Activated CD4-positive, CD25-positive, alpha-beta regulatory T cell (primary cell): ENCODE data around the gene GLDN.

ENCODE experiments used
- DNase-seq, 4 experiments: peaks; one replicate each; lab custom pipeline; 2025; lab: John Stamatoyannopoulos, UW

The GLDN gene

DNA sequence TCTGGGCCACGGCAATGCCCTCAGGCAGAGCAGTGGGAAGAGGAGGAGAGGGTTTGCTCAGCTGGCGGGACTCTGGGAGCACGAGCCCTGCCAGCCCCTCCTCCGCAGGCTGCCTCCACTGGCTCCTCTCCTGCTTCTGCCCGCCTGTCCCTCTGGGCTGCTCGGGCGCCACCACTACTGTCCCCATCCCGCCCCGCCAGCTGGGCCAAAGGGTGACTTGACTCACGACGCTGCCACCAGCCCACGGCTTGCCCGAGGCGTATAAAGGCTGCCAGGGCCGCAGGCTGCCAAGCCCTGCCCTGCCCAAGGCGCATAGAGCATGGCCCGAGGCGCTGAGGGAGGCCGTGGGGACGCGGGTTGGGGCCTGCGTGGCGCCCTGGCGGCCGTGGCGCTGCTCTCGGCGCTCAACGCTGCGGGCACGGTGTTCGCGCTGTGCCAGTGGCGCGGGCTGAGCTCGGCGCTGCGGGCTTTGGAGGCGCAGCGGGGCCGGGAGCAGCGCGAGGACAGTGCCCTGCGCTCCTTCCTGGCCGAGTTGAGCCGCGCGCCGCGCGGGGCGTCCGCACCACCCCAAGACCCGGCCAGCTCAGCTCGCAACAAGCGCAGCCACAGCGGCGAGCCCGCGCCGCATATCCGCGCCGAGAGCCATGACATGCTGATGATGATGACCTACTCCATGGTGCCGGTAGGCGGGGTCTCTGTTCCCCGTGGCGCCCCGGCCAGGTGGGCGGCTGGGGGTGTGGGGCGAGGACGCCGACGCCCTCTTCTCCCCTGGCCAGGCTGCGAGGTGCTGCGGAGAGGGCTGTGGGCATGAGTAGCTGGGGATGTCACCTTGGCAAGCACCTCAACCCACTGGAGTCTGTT is at the start of gene GLDN:
Gene GLDN (plus strand): TSS at position 290 of the 861 bp plus-strand sequence. CDS start 30 bp downstream, at position 320.
- DNase-seq, result no peak

DNA sequence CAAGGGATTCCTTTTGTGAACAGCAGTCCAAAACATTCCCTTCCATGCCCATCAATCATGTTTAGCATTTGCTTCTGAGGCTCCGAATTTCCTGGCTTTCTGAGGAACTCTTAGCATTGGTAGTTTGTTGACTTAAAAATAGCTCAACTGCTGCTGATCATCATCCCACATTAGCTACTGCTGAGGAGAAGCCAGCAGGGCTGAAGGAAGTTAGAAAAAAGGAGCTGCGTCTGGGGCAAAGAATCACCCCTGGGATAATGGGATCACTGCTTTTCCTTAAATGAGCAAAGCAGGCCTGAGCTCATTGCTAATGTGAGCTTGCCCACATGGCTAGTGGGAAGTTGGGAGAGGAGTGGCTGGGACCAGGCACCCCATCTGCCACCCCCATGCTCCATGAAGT is 42.8 kb upstream of the GLDN start:
- no peak for DNase-seq

GRCh38 chr15:51299187-51300015 is 42.1 kb upstream of the GLDN start:
- DNase-seq, result no peak

DNA sequence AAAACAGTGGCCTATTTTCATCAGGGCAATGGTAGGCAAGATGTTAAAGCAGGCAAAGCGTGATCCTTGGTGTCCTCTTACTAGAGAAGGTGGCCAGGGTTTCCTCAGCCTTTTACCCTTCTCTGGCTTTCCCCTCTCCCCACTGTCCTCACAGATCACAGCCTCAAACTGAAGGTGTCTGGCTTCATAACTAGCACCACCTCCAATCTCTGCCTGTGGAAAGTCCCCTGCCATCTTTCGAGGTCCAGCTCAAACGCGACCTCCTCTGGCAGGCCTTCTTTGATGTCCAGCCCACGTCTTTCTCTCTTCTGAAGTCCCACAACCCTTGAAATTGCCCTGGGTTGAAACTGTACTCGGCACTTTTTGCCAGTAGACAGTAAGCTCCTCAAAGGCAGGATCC is 39.0 kb upstream of the GLDN start:
- DNase-seq, result no peak

- DNase-seq, result no peak
These were observed 37.9 kb upstream of the GLDN start for GRCh38 chr15:51303462-51303980.

GRCh38 chr15:51307325-51307724 is 34.1 kb upstream of the GLDN start:
- no peak for DNase-seq

DNA sequence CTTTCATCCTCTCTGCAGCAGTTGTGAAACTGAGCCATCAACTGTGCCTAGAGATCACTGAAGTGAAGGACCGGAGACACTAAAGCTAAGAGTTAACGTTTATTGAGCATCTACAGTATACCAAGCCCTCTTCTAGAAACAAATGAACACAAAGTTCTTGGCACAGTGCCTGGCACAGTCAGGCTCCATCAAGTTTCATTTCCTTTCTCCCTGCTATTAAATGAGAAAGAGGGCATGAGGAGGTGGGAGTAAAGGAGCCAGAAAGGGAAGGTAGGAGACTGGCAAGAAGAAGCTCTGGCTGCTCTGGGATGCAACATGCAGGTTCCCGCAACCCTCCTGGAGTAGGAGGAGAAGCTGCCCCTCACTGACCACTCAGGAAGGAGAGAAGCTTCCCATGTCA is 33.6 kb upstream of the GLDN start:
- no peak for DNase-seq

DNA sequence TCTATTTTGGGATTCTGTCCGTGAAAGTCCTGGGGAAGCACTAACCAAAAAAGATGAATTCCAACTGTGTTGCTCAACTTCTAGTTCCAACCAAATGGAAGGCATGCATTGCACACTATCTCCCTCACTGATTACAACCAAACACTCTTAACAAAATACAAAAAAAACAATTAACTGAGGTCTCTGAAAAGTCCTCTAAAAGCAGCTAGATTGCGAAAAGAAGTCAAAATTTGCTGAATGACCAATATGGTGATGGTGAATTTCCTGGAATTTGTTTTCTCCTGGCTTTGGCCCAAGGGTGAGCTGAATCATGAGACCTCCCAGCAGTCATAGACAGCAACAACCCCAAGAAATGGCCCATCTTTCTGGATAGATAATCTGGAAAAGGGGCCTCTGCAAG is 31.4 kb upstream of the GLDN start:
- DNase-seq, result no peak

DNA sequence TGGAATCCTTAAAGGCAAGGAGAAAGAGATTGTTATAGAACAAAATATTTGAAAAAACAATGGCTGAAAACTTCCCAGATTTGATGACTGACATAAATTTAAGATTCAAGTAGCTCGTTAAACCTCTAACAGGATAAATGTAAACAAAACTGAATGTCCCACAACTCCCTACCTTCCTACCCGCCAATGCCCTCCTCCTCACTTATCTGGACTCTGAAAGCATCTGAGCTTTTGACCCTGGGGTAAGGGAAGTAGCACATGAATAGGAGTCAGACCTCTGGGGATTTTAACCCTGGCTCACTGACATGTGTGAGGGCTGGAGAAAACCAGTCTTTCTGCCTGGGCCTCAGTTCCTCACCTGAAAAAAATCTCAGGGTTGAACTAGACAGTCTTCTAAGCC is 29.9 kb upstream of the GLDN start:
- DNase-seq, result no peak

DNA sequence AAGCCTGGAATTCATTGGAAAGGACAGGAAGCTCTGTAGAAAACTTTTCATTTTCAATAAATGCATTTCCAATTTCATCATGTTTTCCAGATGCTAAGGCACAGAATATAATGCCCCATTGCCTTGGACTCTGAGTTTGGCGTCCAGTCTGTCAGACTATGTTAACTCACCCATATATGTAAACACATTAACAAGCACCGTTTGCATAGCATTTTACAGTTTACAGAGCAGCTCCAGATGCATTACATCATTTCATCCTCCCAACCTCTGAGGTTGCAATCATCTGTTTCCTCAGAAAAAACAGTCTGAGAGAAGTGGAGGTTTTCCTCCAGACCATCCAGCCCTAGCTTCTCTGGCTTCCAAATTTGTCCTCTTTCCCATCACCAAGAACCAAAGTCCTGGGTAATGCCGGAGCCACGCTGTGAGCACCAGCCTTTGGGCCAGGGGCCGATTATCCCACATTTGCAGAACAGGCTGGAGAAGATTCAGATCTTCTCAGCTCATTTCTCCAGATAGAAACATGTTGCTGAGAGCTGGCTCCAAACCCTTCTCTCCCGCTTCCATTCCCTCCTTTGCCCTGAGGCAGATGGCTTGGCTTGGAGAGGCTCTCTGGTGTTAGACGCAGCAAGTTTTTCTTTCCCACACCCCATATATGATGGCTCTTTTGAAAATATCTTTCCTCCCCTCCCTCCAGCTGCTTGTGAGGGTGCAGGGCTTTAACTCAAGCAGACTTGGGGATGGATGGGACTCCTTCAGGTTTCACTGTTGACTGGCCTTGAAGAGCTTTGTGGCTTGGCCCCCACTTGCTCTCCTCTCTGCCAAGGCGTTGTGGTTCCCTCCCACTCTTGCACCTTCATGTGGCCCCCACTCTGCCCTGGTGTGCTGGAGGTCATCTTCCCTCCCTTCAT is 29.0 kb upstream of the GLDN start:
- no peak for DNase-seq

DNA sequence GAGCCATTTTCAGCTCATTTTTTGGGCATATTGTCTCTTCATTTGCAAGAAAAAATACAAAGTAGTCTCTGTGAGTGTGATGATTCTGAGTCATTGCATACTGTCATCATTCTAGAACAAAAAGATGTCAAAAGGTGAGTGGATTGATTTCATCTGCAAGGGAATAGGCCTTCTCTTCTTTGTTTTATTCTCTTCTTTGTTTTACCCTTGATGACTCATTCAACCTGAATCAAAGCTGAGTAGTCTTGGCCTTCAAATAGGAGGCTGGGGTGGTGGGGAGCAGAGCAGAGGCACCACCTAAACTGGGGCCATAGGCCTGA is 28.4 kb upstream of the GLDN start:
- DNase-seq, result no peak

GRCh38 chr15:51313644-51314280 is 27.7 kb upstream of the GLDN start:
- no peak for DNase-seq

DNA sequence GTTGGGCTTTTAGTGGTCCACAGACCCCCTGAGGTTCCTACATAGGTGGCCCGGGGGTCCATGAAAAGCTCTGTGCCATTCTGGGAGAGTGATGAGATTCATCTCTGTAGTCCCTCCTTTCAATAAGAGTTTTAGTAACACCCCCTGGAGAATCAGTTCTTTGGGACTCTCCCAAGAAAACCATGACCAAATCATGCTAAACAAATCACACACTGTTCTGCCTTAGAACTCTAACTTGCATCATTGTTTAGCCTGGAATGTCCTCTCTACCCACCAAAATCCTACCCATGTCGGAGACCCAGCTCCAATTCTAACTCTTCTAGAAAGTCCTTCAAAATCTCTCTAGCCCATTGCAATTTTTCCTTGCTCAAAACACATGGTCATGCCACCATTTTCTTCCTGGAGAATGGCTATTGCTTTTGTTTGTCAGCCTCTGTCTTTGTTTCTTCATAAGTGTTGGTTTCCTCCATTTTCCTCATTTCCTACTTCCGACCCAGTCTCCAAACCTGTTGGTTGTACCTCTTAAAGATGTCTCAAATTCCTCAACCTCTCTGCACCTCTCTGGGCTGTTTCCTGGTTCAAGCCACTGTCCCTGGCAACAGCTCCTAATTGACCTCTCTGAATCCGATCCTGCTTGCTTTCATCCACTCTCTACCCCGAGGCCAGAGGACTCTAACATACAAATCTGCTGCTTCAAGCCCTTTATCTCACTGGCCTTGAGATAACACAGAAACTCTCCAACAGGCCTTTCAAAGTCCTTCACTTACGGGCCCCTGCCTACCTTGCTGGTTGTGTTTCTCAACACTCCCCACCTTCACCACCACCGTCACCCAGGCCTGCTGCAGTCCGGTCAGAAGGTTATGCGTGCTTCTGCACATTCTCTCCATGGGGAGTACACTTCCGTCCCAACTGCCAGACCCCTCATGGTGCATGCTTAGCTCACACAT is 26.8 kb upstream of the GLDN start:
- DNase-seq, result no peak

GRCh38 chr15:51315726-51316125 is 25.7 kb upstream of the GLDN start:
- no peak for DNase-seq

DNA sequence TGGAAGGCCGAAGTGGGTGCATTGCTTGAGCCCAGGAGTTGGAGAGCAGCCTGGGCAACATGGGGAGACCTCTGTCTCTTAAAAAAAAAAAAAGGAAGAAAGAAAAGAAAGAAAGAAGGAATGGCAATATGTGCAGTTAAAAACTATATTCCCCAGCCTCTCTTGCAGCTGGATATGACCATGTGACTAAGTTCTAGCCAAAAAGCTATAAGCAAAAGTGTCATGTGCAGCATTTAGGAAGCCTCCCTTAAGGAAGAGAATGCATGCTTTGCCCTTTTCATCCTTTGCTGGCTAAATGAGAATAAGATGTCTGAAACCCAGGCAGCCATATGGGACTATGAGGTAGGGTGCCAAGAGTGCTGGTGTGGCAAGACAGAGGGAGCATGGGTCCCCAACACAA is 24.8 kb upstream of the GLDN start:
- DNase-seq, result no peak

DNA sequence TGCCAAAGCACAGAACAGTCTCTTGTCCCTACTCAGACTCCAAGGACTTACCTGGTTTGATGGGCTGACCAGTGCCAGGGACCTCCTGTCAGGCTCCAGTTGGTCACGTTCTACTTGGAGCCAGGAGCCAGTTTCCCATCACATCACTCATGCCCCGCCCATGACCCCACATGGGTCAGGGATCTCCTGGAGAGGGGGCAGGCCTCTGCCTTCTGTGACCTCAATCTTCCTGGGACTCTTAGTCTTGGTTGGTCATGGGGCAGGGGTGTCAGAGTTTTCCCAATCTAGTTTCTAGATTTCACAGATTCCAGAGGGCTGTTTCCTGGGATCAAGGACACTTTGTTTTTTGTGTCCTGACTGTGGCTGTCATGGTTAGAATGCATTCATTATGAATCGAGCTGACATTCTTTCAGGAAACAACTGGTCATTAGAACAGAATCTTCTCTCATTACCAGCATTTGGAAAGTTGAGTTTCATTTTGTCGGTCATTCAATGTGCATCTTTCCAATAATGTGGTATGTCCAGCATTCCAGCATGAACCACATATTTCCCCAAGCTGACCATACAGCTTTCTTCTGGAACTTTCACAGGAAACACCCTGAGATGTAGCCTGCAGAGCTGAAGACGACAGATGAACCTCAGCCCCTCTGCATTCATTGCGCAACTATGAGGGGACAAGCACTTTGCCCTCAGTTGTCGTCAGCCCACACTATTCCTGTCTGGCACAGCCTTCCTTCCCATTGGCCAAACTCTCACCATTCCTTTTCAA is 22.9 kb upstream of the GLDN start:
- no peak for DNase-seq

DNA sequence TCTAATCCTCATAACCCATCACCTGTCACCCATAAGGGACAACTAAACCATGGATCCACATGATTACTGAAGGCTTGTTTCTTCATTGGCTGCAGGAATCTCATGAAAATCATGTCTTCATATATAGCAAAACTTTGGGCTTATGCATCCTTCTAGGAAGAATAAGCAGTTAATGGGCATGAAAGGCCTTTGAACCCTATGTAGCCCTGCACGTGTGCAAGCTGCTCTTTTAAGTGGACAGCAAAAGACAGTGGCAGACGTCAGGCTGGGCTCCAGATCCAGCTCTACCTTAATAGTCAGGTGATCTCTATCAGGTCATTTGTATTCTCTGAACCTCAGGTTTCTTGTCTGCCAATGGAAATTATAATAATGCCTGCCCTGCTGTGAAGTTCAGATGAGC is 21.9 kb upstream of the GLDN start:
- no peak for DNase-seq

GRCh38 chr15:51320843-51321242 is 20.6 kb upstream of the GLDN start:
- no peak for DNase-seq

DNA sequence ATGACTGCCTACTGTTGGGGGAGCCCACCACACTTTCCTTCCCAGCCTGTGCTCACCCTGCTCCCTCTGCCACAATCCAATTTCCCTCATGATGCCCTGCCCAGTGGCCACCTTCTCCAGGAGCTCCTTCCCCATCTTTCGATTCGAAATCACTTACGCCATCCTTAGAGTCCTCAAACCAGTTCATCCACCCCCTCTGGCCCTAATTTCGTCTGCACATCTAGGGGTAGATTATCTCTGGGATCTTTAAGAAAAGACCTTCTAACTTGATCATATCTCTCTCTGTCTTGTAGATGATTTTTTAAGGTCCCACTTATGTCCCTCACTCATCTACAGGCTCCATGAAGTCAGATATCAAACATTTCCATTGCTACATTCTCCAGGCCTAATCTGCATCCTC is 20.1 kb upstream of the GLDN start:
- DNase-seq, result no peak
